ENCODE results near the gene CSNK2A3.

GRCh38 chr11:11391169-11391568, 38.1 kb upstream of the CSNK2A3 start:
- TF ChIP-seq, protein P1, sequence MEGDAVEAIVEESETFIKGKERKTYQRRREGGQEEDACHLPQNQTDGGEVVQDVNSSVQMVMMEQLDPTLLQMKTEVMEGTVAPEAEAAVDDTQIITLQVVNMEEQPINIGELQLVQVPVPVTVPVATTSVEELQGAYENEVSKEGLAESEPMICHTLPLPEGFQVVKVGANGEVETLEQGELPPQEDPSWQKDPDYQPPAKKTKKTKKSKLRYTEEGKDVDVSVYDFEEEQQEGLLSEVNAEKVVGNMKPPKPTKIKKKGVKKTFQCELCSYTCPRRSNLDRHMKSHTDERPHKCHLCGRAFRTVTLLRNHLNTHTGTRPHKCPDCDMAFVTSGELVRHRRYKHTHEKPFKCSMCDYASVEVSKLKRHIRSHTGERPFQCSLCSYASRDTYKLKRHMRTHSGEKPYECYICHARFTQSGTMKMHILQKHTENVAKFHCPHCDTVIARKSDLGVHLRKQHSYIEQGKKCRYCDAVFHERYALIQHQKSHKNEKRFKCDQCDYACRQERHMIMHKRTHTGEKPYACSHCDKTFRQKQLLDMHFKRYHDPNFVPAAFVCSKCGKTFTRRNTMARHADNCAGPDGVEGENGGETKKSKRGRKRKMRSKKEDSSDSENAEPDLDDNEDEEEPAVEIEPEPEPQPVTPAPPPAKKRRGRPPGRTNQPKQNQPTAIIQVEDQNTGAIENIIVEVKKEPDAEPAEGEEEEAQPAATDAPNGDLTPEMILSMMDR (IDR thresholded peaks at IDR 0.05; ENCODE audit: poor library complexity): no peak
- no peak for TF ChIP-seq EZH2phosphoT487 (IDR thresholded peaks at IDR 0.05; ENCODE audit: low read depth, severe bottlenecking, unreplicated experiment)
- no peak for TF ChIP-seq EZH2 (IDR thresholded peaks at IDR 0.05; ENCODE audit: borderline replicate concordance)
